D721Med (cell line): ENCODE measurements around the gene ATP10B.

Experiments used
- DNase-seq: peaks from one replicate; pipeline ENCODE4 v3.0.0; 2011; ENCODE audit warnings: low spot score; ENCODE audit not compliant: insufficient read length
- FAIRE-seq: peaks from 2 replicates; lab custom pipeline; 2011; peaks lifted over from hg19 to GRCh38; lab: Jason Lieb, UNC
- CTCF ChIP-seq: IDR thresholded peaks from 2 replicates; pipeline ENCODE4 v1.5.1; 2012; ENCODE audit warnings: mild to moderate bottlenecking, control low read depth; ENCODE audit not compliant: insufficient read depth; ENCODE audit errors: missing control alignments

The ATP10B gene

GRCh38 chr5:160556846-160557245 lies 295.2 kb downstream of the ATP10B start:
- no peak for DNase-seq
- TF ChIP-seq CTCF: no peak
- FAIRE-seq: no peak

- TF ChIP-seq CTCF: no peak
- FAIRE-seq: no peak
- no peak for DNase-seq
Observed at GRCh38 chr5:160555971-160556631, 295.9 kb downstream of the ATP10B start.

GRCh38 chr5:160555581-160555970 lies 296.4 kb downstream of the ATP10B start:
- TF ChIP-seq CTCF: no peak
- FAIRE-seq (no peak), DNase-seq (no peak)

- FAIRE-seq (no peak), DNase-seq (no peak)
- TF ChIP-seq CTCF: no peak
Observed at GRCh38 chr5:160550075-160550474, 301.9 kb downstream of the ATP10B start.

- no peak for TF ChIP-seq CTCF
- no peak for FAIRE-seq
- no peak for DNase-seq
Observed at GRCh38 chr5:160548949-160549645, 302.9 kb downstream of the ATP10B start.

GRCh38 chr5:160547872-160548271 lies 304.1 kb downstream of the ATP10B start:
- FAIRE-seq (no peak), DNase-seq (no peak)
- TF ChIP-seq CTCF: no peak

GRCh38 chr5:160547061-160547460 lies 304.9 kb downstream of the ATP10B start:
- no peak for TF ChIP-seq CTCF
- FAIRE-seq: no peak
- DNase-seq: no peak
